HG02981 (cell line): Measurements from ENCODE around the gene RAB40A.

Experiments used
- ATAC-seq: cut with Tn5 transposase; IDR thresholded peaks from one replicate; pipeline ENCODE4 v1.9.1; 2021; ENCODE audit warnings: mild to moderate bottlenecking, moderate library complexity; ENCODE audit not compliant: unreplicated experiment

RAB40A gene, protein sequence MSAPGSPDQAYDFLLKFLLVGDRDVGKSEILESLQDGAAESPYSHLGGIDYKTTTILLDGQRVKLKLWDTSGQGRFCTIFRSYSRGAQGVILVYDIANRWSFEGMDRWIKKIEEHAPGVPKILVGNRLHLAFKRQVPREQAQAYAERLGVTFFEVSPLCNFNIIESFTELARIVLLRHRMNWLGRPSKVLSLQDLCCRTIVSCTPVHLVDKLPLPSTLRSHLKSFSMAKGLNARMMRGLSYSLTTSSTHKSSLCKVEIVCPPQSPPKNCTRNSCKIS

GRCh38 chrX:103519389-103519788, at the start of gene RAB40A:
Gene RAB40A, minus strand, starts transcription at chrX:103519489. Its CDS starts 18,733 bp downstream, at chrX:103500756.
- no peak for ATAC-seq

- peak; percentile 29 for ATAC-seq
Measured at GRCh38 chrX:103565752-103566151, 46.5 kb upstream of the RAB40A start.

- peak; percentile 61 for ATAC-seq
Measured at GRCh38 chrX:103565197-103565596, 45.9 kb upstream of the RAB40A start.

- no peak for ATAC-seq
Measured at GRCh38 chrX:103562801-103563200, 43.5 kb upstream of the RAB40A start.

- ATAC-seq: no peak
Measured at GRCh38 chrX:103560256-103560655, 41.0 kb upstream of the RAB40A start.

- no peak for ATAC-seq
Measured at GRCh38 chrX:103556963-103557612, 37.8 kb upstream of the RAB40A start.

- peak; percentile 95 for ATAC-seq
Measured at GRCh38 chrX:103554687-103555424, 35.6 kb upstream of the RAB40A start.

GRCh38 chrX:103552236-103552635, 32.9 kb upstream of the RAB40A start:
- ATAC-seq: no peak

GRCh38 chrX:103550415-103551051, 31.2 kb upstream of the RAB40A start:
- no peak for ATAC-seq

DNA sequence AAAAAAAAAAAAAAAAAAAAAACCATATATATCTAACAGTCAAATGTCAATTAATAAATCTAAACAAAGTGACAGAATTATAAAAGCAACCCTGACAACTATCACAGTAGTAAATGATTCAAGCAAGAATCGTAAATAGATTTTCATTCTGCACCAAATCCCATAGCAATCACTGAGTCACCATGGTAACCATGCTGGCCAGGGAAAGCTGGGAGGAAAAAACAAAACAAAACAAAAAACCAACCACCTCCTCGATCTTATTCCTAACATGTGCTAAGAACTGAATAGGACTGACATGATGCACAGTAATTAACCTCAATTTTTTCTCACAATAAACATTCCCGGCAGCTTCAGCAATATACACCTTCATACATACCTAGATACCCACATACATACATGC, 30.6 kb upstream of the RAB40A start:
- no peak for ATAC-seq

DNA sequence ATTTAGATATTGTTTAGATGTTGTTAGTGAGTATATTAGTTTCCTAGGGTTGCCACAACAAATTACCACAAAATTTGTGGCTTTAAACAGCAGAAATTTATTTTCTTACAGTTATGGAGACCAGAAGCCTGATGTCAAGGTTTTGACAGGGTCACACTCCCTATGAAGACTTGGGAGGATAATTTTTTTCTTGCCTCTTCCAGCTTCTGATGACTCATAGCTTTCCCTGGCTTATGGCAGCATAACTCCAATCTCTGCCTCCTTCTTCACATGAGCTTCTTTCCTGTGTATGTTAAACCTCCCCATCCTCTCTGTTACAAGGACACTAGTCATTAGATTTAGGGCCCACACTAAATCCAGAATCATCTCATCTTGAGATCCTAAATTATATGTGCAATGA, 20.9 kb upstream of the RAB40A start:
- no peak for ATAC-seq

DNA sequence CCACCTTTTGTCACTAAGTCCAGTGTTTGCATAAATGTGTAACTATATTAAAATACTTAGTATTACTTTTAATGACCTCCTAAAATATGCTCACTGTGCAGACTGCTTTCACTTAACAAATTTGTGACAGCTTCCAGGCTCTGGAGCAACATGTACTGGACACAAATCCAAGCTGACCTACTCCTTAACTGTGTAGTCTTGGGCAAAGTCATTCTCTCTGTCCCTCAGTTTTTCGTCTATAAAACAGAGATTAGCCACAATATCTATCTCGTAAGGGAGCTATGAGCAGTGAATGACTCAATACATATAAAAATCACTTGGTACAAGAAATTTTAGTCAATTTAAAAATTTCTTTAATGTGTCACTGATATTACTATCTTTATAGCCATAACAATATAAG, 20.4 kb upstream of the RAB40A start:
- ATAC-seq: no peak

DNA sequence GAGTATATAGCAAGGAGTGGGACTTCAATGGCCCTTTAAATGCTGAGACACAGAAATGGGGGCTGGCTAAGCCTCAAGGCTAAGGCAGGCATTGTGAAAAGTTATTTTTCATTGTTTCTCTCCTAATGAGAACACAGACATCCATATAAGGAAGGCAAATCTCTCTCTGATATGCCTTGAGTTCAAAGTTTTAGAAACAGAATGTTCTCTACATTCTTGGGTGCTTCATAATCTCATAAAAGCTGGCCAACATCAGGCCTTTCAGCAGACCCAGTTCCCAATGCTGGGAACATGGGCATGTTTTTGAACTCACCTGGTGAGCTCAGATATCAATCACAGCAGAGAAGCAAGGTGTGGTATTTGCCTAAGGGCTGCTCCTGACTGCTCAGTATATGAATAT, 19.4 kb upstream of the RAB40A start:
- ATAC-seq: no peak

- ATAC-seq: no peak
Measured at GRCh38 chrX:103537871-103538387, 18.6 kb upstream of the RAB40A start.

DNA sequence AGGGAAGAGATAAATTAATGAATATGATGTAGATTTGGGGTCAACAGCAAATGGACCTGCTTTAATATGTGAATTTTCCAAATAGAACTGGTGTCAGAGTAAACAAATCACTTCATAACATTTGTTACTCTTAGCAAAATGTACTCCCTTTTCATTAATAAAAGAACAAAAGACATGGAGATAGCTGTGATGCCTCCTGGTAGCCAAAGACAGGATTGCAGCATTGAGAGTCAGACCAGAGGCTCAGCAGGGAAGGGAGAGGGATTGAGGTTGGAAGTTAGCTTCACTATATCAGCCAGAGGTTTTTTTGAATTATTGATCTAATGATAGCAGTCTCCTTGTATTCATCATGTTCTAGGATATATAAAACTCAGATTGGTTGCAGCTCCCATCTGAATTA, 17.4 kb upstream of the RAB40A start:
- ATAC-seq: no peak

DNA sequence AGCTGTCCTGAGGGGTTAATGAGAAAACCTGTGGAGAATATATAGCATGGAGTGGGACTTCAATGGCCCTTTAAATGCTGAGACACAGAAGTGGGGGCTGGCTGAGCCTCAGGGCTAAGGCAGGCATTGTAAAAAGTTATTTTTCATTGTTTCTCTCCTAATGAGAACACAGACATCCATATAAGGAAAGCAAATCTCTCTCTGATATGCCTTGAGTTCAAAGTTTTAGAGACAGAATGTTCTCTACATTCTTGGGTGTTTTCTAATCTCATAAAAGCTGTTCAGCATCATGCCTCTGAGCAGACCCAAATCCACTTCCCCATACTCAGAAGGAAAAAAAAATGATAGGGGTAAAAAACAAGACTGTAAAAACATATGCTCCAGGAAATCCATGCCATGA, 16.8 kb upstream of the RAB40A start:
- ATAC-seq: no peak

DNA sequence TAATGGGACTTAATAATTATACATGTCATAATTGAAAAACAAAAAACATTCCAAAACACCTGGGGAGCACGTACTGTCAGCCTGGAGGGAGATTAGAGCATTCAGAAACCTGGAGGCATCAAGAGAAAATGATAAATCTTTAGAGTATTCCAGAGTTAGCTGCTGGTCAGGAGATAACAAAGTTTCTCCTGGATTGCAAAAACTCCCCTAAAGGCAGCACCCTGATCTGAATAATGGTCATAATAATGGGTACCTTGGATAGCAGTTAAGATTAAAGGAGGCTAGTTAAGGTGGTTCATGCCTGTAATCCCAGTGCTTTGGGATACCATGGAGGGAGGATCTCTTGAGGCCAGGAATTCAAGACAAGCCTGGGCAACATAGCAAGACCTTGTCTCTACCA, 15.9 kb upstream of the RAB40A start:
- no peak for ATAC-seq

DNA sequence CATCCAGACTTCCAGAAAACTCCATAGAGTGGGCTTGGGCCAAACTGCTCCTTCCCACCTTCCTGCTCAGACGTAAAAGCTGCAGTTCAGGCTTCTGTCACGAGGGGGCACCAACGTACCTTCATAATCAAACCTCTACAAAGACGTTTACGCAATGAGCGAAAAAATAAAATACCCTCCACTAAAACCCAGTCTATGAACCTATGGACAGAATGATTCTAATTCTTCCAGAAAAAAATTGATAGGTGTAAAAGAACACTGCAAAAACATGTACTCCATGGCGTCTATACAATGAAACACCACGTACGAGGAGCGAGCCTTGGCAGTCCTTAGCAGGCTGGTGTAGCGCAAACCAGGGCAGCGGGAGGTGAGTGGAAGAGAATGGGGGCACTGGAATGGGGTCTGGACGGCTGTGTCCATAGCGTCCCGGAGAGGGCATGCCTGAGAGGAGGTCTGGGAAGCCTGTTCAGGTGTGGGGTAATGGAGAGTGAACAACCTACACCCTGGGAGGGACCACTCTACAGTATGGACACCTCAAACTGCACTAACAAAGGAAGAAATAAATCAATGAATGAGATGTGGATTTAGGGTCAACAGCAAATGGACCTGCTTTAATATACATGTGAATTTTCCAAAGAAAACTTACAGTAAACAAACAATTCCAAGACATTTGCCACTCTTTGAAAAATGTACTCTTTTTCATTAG, 14.4 kb upstream of the RAB40A start:
- ATAC-seq: no peak

DNA sequence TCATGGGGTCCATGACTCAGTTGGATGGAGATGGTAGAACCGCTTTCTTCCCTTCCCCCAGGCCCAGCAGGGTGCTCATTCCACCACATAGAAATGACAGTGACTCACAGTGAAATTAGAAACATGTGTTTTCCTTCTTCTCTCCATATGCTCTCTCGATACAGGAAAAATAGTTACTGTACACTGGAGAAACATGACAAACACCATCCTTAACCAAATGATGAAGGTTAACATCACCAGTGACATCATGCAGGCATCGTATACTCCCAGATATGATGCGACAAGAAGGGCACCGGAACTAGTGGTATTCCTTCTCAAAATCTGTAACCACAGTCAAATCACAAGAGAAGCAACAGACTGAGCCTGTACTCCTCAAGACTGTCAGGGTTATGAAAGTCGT, 11.7 kb upstream of the RAB40A start:
- ATAC-seq: no peak

GRCh38 chrX:103530545-103530944, 11.3 kb upstream of the RAB40A start:
- no peak for ATAC-seq

DNA sequence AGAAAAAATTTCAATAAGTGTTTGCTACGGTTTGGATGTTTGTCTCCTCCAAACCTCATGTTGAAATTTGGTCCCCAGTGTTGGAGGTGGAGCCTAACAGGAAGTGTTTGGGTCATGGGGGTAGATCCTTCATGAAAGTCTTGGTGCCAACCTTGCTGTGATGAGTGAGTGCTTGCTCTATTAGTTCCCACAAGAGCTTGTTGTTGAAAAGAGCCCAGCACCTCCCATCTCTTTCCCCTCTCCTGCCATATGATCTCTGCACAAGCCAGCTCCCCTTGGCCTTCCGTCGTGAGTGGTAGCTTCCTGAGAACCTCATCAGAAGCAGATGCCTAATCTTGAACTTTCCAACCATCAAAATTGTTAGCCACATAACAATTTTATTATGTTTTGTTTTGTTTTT, 10.3 kb upstream of the RAB40A start:
- no peak for ATAC-seq
